HCT116 (cell line): ENCODE results near the gene MFAP3L. TPM values are rescaled to one million over a fixed set of nuclear protein-coding genes. Genes with fewer than 3 reads are reported as not detected.

ENCODE experiments used
- ATAC-seq: fragments of 200-7000 bp; cut with Tn5 transposase; 2 replicates; pipeline ENCODE4 v1.9.1; 2020; ENCODE audit warnings: mild to moderate bottlenecking, moderate library complexity
- BruUV-seq: library from RNA; stranded (reverse); fragments of 400-500 nt; replicated peaks from 2 replicates; lab custom pipeline; 2021; lab: Mats Ljungman, UMichigan
- CTCF ChIA-PET: fragments of 300-600 bp; sonication (Branson Sonifier 250); formaldehyde crosslinking; loops from one replicate; lab custom pipeline; 2021; ENCODE audit warnings: antibody characterized with exemption; lab: Charles Lee
- POLR2A ChIA-PET: fragments of 300-600, 350-600 bp; sonication (Branson Sonifier 250); formaldehyde crosslinking; loops from one replicate; lab custom pipeline; 2021; ENCODE audit warnings: antibody characterized with exemption; lab: Charles Lee
- RAD21 ChIA-PET, 2 experiments: fragments of 300-600 bp; sonication (Branson Sonifier 250); formaldehyde crosslinking; loops; one replicate each; lab custom pipeline; 2023; ENCODE audit warnings: low total read pairs in 2 of 2; ENCODE audit not compliant: uncharacterized antibody in 2 of 2, unreplicated experiment in 2 of 2, low non-redundant PET in 1 of 2; lab: Charles Lee
- DNase-seq: peaks from one replicate; pipeline ENCODE4 v3.0.0-alpha.2; 2010; ENCODE audit warnings: low read depth, low spot score
- H2AFZ ChIP-seq: fragments of 200-600 bp; shearing (Covaris generic), sonication (generic); 2 replicates; pipeline ENCODE4 v1.6.1; 2017; ENCODE audit warnings: low read depth, mixed run types, mixed read lengths, antibody characterized with exemption, low read length; ENCODE audit not compliant: poor library complexity, severe bottlenecking
- H3K27ac ChIP-seq: 2 replicates; pipeline ENCODE4 v1.5.1; 2012; ENCODE audit warnings: low read depth, low read length
- H3K27me3 ChIP-seq: fragments of 200-600 bp; sonication (generic); 2 replicates; pipeline ENCODE4 v1.6.1; 2016; ENCODE audit warnings: mixed run types, low read length, mixed read lengths; ENCODE audit not compliant: insufficient read depth
- H3K36me3 ChIP-seq, 2 experiments: fragments of 200-500 bp in 1 of 2; fragments of 200-600 bp in 1 of 2; sonication (Bioruptor generic) in 1 of 2; sonication (generic) in 1 of 2; 2 replicates each; pipeline versions ENCODE4 v1.5.1 to v1.6.1; 2014 to 2016; ENCODE audit warnings: low read length in 2 of 2, inconsistent platforms in 1 of 2, mixed read lengths in 1 of 2, mixed run types in 1 of 2; ENCODE audit not compliant: insufficient read depth in 2 of 2, control insufficient read depth in 1 of 2
- H3K4me1 ChIP-seq, 2 experiments: fragments of 200-600 bp in 1 of 2; sonication (generic) in 1 of 2; 2 replicates each; pipeline versions ENCODE4 v1.5.1 to v1.6.1; 2012 to 2017; ENCODE audit warnings: low read length in 2 of 2, inconsistent platforms in 1 of 2, mild to moderate bottlenecking in 1 of 2, mixed read lengths in 1 of 2, mixed run types in 1 of 2, moderate library complexity in 1 of 2; ENCODE audit not compliant: insufficient read depth in 2 of 2, control insufficient read depth in 1 of 2
- H3K4me2 ChIP-seq: fragments of 200-600 bp; sonication (generic); 2 replicates; pipeline ENCODE4 v1.6.1; 2017; ENCODE audit warnings: mixed run types, low read length, mixed read lengths
- H3K4me3 ChIP-seq, 2 experiments: fragments of 200-600 bp in 1 of 2; sonication (generic) in 1 of 2; replicated peaks in 1 of 2; 2 replicates each; pipeline ENCODE4 v1.5.1; 2011 to 2016; ENCODE audit warnings: low read length in 2 of 2, control low read depth in 1 of 2, low read depth in 1 of 2, mild to moderate bottlenecking in 1 of 2, mixed read lengths in 1 of 2, mixed run types in 1 of 2
- H3K79me2 ChIP-seq: fragments of 200-600 bp; sonication (generic); 2 replicates; pipeline ENCODE4 v1.6.1; 2017; ENCODE audit warnings: mild to moderate bottlenecking, mixed run types, low read length, moderate library complexity, mixed read lengths; ENCODE audit not compliant: insufficient read depth
- H3K9ac ChIP-seq: fragments of 200-600 bp; sonication (generic); 2 replicates; pipeline ENCODE4 v1.6.1; 2016; ENCODE audit warnings: low read length, mixed read lengths
- H3K9me2 ChIP-seq: fragments of 200-600 bp; sonication (generic), shearing (Covaris generic); 2 replicates; pipeline ENCODE4 v1.6.1; 2017; ENCODE audit warnings: mixed run types, mild to moderate bottlenecking, moderate library complexity; ENCODE audit not compliant: insufficient read depth
- H3K9me3 ChIP-seq, 2 experiments: fragments of 200-500 bp in 1 of 2; fragments of 200-600 bp in 1 of 2; sonication (Bioruptor generic) in 1 of 2; sonication (generic) in 1 of 2; 2 replicates each; pipeline ENCODE4 v1.6.1; 2014 to 2017; ENCODE audit warnings: low read length in 2 of 2, mixed read lengths in 2 of 2, inconsistent platforms in 1 of 2, low read depth in 1 of 2, mild to moderate bottlenecking in 1 of 2, mixed run types in 1 of 2, moderate library complexity in 1 of 2; ENCODE audit not compliant: control insufficient read depth in 1 of 2, insufficient read depth in 1 of 2
- H4K20me1 ChIP-seq: fragments of 200-600 bp; sonication (generic), shearing (Covaris generic); 2 replicates; pipeline ENCODE4 v1.6.1; 2017; ENCODE audit warnings: mixed run types, mild to moderate bottlenecking, moderate library complexity; ENCODE audit not compliant: insufficient read depth
- CBX3 ChIP-seq: IDR thresholded peaks from 2 replicates; pipeline ENCODE4 v1.6.1; 2012; ENCODE audit warnings: low read depth
- EGR1 ChIP-seq: IDR thresholded peaks from 2 replicates; pipeline ENCODE4 v1.6.1; 2012; ENCODE audit warnings: low read depth
- ELF1 ChIP-seq: IDR thresholded peaks from 2 replicates; pipeline ENCODE4 v1.6.1; 2012; ENCODE audit warnings: low read depth, borderline replicate concordance
- EZH2phosphoT487 ChIP-seq: fragments of 200-600 bp; IDR thresholded peaks from 2 replicates; pipeline ENCODE4 v1.6.1; 2018; ENCODE audit warnings: antibody characterized with exemption, borderline replicate concordance
- FOSL1 ChIP-seq: IDR thresholded peaks from 2 replicates; pipeline ENCODE4 v1.6.1; 2012; ENCODE audit warnings: low read depth
- JUND ChIP-seq: IDR thresholded peaks from 2 replicates; pipeline ENCODE4 v1.6.1; 2012
- RAD21 ChIP-seq: IDR thresholded peaks from 2 replicates; pipeline ENCODE4 v1.6.1; 2012; ENCODE audit warnings: low read depth, mild to moderate bottlenecking
- SIN3A ChIP-seq: IDR thresholded peaks from 2 replicates; pipeline ENCODE4 v1.6.1; 2012; ENCODE audit warnings: low read depth
- SP1 ChIP-seq: IDR thresholded peaks from 2 replicates; pipeline ENCODE4 v1.6.1; 2012; ENCODE audit warnings: low read depth
- SRF ChIP-seq: IDR thresholded peaks from 2 replicates; pipeline ENCODE4 v1.6.1; 2012; ENCODE audit warnings: low read depth
- TCF7L2 ChIP-seq: IDR thresholded peaks from 2 replicates; pipeline ENCODE4 v1.7.0; 2011; ENCODE audit warnings: borderline replicate concordance, inconsistent platforms; ENCODE audit not compliant: insufficient read depth, insufficient read length; ENCODE audit errors: extremely low read depth
- YY1 ChIP-seq: IDR thresholded peaks from 2 replicates; pipeline ENCODE4 v1.6.1; 2011; ENCODE audit warnings: low read length, low read depth, moderate library complexity, mild to moderate bottlenecking; ENCODE audit not compliant: insufficient replicate concordance; ENCODE audit errors: extremely low read depth
- ZFX ChIP-seq: fragments of 450-650 bp; IDR thresholded peaks from 2 replicates; pipeline ENCODE4 v1.6.1; 2017
- ZNF274 ChIP-seq: fragments of 200-500 bp; sonication (Bioruptor generic); IDR thresholded peaks from 2 replicates; pipeline ENCODE4 v1.6.1; 2014; ENCODE audit warnings: mild to moderate bottlenecking, low read depth, low read length, inconsistent platforms
- intact Hi-C: fragments of 100-400 bp; cut with micrococcal nuclease; formaldehyde crosslinking; loops from 2 replicates; pipeline ENCODE4 v1.10.0; 2022
- total RNA-seq: library from RNA; stranded (reverse); gene quantifications from one replicate; pipeline ENCODE4 v1.2.1, GENCODE V29; 2021; ENCODE audit not compliant: unreplicated experiment
- TF ChIP-seq, protein P1 (sequence below): IDR thresholded peaks from 2 replicates; pipeline ENCODE4 v1.6.1; 2012
- TF ChIP-seq, protein P2 (sequence below): IDR thresholded peaks from 2 replicates; pipeline ENCODE4 v1.6.1; 2012; ENCODE audit warnings: low read depth
- TF ChIP-seq, protein P3 (sequence below): IDR thresholded peaks from 2 replicates; pipeline ENCODE4 v1.6.1; 2011; ENCODE audit warnings: mild to moderate bottlenecking, low read length, moderate library complexity; ENCODE audit not compliant: insufficient replicate concordance; ENCODE audit errors: extremely low read depth
- TF ChIP-seq, protein P4 (sequence below): IDR thresholded peaks from 2 replicates; pipeline ENCODE4 v1.6.1; 2012
- TF ChIP-seq, protein P5 (sequence below), 3 experiments: fragments of 200-600 bp in 1 of 3; sonication (generic) in 1 of 3; IDR thresholded peaks in 2 of 3; conservative IDR thresholded peaks in 1 of 3; 2 replicates each; pipeline ENCODE4 v1.5.1; 2012 to 2017; ENCODE audit warnings: low read depth in 2 of 3, low read length in 2 of 3, antibody characterized with exemption in 1 of 3, borderline replicate concordance in 1 of 3, control low read depth in 1 of 3, mild to moderate bottlenecking in 1 of 3, mixed read lengths in 1 of 3, mixed run types in 1 of 3, moderate library complexity in 1 of 3; ENCODE audit not compliant: insufficient read depth in 1 of 3

MFAP3L gene
- total RNA-seq, 1 experiment from 2014 or later = 8.4 TPM

DNA sequence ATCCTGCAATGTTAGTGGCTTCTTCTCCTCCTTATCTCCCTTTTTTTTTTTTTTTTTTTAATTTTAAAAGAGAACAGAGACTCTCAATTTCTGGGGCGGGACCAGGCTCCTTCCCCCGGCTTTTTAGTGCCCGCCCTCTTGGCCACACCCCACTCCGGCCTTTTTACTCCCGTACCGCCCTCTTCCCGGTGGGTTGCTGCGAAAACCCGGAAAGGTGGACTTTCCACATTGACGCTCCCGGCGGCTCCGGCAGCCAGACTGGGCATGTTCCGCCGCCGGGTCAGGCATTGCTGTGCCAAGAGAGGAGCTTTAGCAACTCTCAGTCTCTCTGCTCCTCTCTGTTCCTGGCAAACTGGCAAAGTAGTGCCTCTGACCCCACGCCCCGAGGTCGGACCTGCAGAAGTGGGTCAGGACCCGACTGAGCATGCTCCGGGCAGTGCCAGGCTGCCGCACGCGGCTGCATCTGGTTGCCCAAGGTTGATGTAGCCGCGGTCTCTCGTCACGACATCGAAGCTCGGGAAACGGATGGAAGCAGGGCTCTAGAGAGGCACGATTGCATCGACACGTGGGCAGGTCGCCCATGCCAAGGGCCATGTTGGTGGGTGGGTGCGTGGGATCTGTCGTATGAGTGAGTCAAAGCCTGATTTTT is 1.1 kb upstream of the MFAP3L start:
- CTCF ChIA-PET = interaction anchor here (3.7 kb wide), 1 partner anchor 217 kb away, joined by 17 read pairs; no protein-coding TSS in a partner anchor
- H3K27ac ChIP-seq = peak overlapping the region; percentile 75
- TF ChIP-seq FOSL1 = no peak
- peak; percentile 76 for TF ChIP-seq JUND
- no peak for TF ChIP-seq ZFX
- peak; percentile 79 for TF ChIP-seq TCF7L2
- peak; percentile 100 for TF ChIP-seq CBX3
- no peak for TF ChIP-seq EGR1
- no peak for TF ChIP-seq EZH2phosphoT487
- TF ChIP-seq ZNF274 = no peak
- TF ChIP-seq, protein P1, sequence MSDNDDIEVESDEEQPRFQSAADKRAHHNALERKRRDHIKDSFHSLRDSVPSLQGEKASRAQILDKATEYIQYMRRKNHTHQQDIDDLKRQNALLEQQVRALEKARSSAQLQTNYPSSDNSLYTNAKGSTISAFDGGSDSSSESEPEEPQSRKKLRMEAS = peak; percentile 100
- TF ChIP-seq, protein P2, sequence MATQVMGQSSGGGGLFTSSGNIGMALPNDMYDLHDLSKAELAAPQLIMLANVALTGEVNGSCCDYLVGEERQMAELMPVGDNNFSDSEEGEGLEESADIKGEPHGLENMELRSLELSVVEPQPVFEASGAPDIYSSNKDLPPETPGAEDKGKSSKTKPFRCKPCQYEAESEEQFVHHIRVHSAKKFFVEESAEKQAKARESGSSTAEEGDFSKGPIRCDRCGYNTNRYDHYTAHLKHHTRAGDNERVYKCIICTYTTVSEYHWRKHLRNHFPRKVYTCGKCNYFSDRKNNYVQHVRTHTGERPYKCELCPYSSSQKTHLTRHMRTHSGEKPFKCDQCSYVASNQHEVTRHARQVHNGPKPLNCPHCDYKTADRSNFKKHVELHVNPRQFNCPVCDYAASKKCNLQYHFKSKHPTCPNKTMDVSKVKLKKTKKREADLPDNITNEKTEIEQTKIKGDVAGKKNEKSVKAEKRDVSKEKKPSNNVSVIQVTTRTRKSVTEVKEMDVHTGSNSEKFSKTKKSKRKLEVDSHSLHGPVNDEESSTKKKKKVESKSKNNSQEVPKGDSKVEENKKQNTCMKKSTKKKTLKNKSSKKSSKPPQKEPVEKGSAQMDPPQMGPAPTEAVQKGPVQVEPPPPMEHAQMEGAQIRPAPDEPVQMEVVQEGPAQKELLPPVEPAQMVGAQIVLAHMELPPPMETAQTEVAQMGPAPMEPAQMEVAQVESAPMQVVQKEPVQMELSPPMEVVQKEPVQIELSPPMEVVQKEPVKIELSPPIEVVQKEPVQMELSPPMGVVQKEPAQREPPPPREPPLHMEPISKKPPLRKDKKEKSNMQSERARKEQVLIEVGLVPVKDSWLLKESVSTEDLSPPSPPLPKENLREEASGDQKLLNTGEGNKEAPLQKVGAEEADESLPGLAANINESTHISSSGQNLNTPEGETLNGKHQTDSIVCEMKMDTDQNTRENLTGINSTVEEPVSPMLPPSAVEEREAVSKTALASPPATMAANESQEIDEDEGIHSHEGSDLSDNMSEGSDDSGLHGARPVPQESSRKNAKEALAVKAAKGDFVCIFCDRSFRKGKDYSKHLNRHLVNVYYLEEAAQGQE = no peak
- no peak for TF ChIP-seq RAD21
- TF ChIP-seq, protein P3, sequence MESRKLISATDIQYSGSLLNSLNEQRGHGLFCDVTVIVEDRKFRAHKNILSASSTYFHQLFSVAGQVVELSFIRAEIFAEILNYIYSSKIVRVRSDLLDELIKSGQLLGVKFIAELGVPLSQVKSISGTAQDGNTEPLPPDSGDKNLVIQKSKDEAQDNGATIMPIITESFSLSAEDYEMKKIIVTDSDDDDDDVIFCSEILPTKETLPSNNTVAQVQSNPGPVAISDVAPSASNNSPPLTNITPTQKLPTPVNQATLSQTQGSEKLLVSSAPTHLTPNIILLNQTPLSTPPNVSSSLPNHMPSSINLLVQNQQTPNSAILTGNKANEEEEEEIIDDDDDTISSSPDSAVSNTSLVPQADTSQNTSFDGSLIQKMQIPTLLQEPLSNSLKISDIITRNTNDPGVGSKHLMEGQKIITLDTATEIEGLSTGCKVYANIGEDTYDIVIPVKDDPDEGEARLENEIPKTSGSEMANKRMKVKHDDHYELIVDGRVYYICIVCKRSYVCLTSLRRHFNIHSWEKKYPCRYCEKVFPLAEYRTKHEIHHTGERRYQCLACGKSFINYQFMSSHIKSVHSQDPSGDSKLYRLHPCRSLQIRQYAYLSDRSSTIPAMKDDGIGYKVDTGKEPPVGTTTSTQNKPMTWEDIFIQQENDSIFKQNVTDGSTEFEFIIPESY = no peak
- no peak for TF ChIP-seq ELF1
- TF ChIP-seq SRF = no peak
- TF ChIP-seq SIN3A = no peak; the same call in 1 of the 2 replicates
- TF ChIP-seq, protein P4, sequence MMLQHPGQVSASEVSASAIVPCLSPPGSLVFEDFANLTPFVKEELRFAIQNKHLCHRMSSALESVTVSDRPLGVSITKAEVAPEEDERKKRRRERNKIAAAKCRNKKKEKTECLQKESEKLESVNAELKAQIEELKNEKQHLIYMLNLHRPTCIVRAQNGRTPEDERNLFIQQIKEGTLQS = no peak
- TF ChIP-seq, protein P5, sequence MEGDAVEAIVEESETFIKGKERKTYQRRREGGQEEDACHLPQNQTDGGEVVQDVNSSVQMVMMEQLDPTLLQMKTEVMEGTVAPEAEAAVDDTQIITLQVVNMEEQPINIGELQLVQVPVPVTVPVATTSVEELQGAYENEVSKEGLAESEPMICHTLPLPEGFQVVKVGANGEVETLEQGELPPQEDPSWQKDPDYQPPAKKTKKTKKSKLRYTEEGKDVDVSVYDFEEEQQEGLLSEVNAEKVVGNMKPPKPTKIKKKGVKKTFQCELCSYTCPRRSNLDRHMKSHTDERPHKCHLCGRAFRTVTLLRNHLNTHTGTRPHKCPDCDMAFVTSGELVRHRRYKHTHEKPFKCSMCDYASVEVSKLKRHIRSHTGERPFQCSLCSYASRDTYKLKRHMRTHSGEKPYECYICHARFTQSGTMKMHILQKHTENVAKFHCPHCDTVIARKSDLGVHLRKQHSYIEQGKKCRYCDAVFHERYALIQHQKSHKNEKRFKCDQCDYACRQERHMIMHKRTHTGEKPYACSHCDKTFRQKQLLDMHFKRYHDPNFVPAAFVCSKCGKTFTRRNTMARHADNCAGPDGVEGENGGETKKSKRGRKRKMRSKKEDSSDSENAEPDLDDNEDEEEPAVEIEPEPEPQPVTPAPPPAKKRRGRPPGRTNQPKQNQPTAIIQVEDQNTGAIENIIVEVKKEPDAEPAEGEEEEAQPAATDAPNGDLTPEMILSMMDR (IDR thresholded peaks at IDR 0.05 in 2 of 3, conservative IDR thresholded peaks at IDR 0.05 in 1 of 3; ENCODE audit: borderline replicate concordance in 1 of 3, insufficient read depth in 1 of 3, low read depth in 2 of 3, low read length in 2 of 3) = no peak
- TF ChIP-seq YY1 = peak; percentile 26
- peak; percentile 94 for TF ChIP-seq SP1

More for the DNA sequence above, 1.1 kb upstream of the MFAP3L start:
- H2AFZ ChIP-seq = peak overlapping the region; percentile 76
- intact Hi-C loops = loop anchor here (1.0 to 2.0 kb wide), 3 partner anchors 217 to 415 kb away; partner anchors contain the start of gene NEK1
- RAD21 ChIA-PET = interaction anchor here in 1 of 2 experiments (0.7 kb wide), 1 partner anchor 10 kb away, joined by 4 read pairs; no protein-coding TSS in a partner anchor
- no peaks in the 10 kb centered on the region for H3K79me2 ChIP-seq
- no peaks in the 10 kb centered on the region for H3K9me3 ChIP-seq
- H3K36me3 ChIP-seq = no peaks in the 10 kb centered on the region
- peak overlapping the region; percentile 77 to 82 for H3K4me3 ChIP-seq
- no peaks in the 10 kb centered on the region for H3K9me2 ChIP-seq
- peaks cover 2 to 16% of the 10 kb centered on the region in 2 experiments for H3K4me1 ChIP-seq
- BruUV-seq = no TSS peak
- peak overlapping the region; percentile 88 for H3K9ac ChIP-seq
- no peaks in the 10 kb centered on the region for H3K27me3 ChIP-seq
- peak overlapping the region; percentile 97 for H3K4me2 ChIP-seq
- peak; percentile 72 for ATAC-seq
- H4K20me1 ChIP-seq = no peaks in the 10 kb centered on the region
- POLR2A ChIA-PET = interaction anchor here (0.8 kb wide), 1 partner anchor 15 kb away, joined by 3 read pairs; no protein-coding TSS in a partner anchor
- DNase-seq = peak; percentile 95
